ENCODE data around the gene TSC22D1. TPM values are rescaled to one million over a fixed set of nuclear protein-coding genes. Genes with fewer than 3 reads are reported as not detected.

Gene TSC22D1
- total and polyA plus RNA-seq, 2 of the 4 experiments (the other 2 are of a cell fraction): 30.8 to 42.2 TPM

DNA sequence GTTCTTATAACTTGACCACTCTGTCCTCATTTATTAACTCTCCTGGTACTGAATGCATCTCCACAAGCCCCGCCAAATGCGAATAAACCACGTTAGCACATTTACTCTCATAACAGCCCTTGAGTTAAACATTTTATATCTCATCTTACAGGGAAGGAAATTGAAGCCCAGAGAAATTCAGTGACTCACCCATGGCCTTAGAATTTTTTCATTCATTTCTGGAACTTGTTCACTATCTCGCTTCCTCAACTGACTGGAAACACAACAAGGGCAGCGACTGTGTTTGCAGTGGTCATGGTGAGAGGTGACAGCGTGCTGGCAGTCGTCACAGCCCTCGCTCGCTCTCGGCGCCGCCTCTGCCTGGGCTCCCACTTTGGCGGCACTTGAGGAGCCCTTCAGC lies 163.0 kb downstream of the TSC22D1 start:
- H3K9ac ChIP-seq (ENCODE audit: low read depth, low read length): no peak overlapping the region
- H2AFZ ChIP-seq (replicated peaks; ENCODE audit: low read length, poor library complexity): no peak overlapping the region
- no peak overlapping the region for H2BK15ac ChIP-seq (ENCODE audit: low read depth, low read length)
- no peak overlapping the region for H4K91ac ChIP-seq (ENCODE audit: insufficient read depth, low read depth, low read length)
- BruUV-seq (replicated peaks): no TSS peak
- no peaks in the 10 kb centered on the region for H3K9me1 ChIP-seq (ENCODE audit: insufficient read depth, low read length)
- no peaks in the 10 kb centered on the region for H3K36me3 ChIP-seq (ENCODE audit: control insufficient read depth, insufficient read depth, low read length)
- peaks cover 5% of the 10 kb centered on the region for H3K27me3 ChIP-seq (ENCODE audit: control insufficient read depth, insufficient read depth, low read length)
- in situ Hi-C loops (cut with MboI; ENCODE audit: low sequenced_read_pairs): no loop called here
- no peak overlapping the region for H2BK120ac ChIP-seq (ENCODE audit: low read depth, low read length)
- H2AK9ac ChIP-seq (replicated peaks; ENCODE audit: low read depth, low read length, poor library complexity): no peak overlapping the region
- H4K20me1 ChIP-seq (ENCODE audit: insufficient read depth, low read length): no peaks in the 10 kb centered on the region
- no peak overlapping the region for H4K8ac ChIP-seq (ENCODE audit: low read depth in 2 of 2, low read length in 2 of 2)
- no peak overlapping the region for H3K4me2 ChIP-seq (ENCODE audit: low read depth, low read length)
- whole genome bisulfite sequencing, 2 experiments (ENCODE audit: extremely low coverage in 2 of 2, insufficient read length in 1 of 2): 77% methylated on average over 3 of the region's 13 CpGs; no CpG with 5 or more reads in 1 of the 2 experiments
- no peak overlapping the region for H2BK5ac ChIP-seq (ENCODE audit: low read depth, low read length, poor library complexity, severe bottlenecking)
- no peak overlapping the region for H3K18ac ChIP-seq (ENCODE audit: low read depth, low read length)
- dilution Hi-C loops (cut with HindIII; ENCODE audit: low sequenced_read_pairs, unreplicated experiment): no loop called here
- no peak overlapping the region for H3K23ac ChIP-seq (ENCODE audit: low read depth, low read length)
- H3K4me3 ChIP-seq (ENCODE audit: insufficient read depth, low read depth, low read length): no peak overlapping the region
- no peak overlapping the region for H3K4ac ChIP-seq (ENCODE audit: low read depth, low read length)
- H3K9me3 ChIP-seq (ENCODE audit: control insufficient read depth, insufficient read depth, low read length): no peaks in the 10 kb centered on the region; the same call in 1 of the 2 replicates
- no peak overlapping the region for H3K27ac ChIP-seq (ENCODE audit: insufficient read depth, low read length)
- ATAC-seq (ENCODE audit: low read depth): peak; percentile 61
- intact Hi-C loops (cut with micrococcal nuclease): no loop called here
- no peak overlapping the region for H2BK20ac ChIP-seq (ENCODE audit: low read depth, low read length)
- no peak overlapping the region for H3K56ac ChIP-seq (ENCODE audit: extremely low read depth, insufficient read depth, low read length)
- H3K4me1 ChIP-seq (ENCODE audit: control insufficient read depth, insufficient read depth, low read length): peaks cover 7% of the 10 kb centered on the region
- H4K5ac ChIP-seq (ENCODE audit: low read depth, low read length): no peak overlapping the region
- no peak overlapping the region for H3K14ac ChIP-seq (replicated peaks; ENCODE audit: low read depth, low read length)
- peak; percentile 53 for DNase-seq
- TF ChIP-seq BHLHE40 (IDR thresholded peaks at IDR 0.05; ENCODE audit: low read depth, low read length) (no peak), FOS (IDR thresholded peaks at IDR 0.05; ENCODE audit: low read depth, low read length) (no peak), USF2 (IDR thresholded peaks at IDR 0.05; ENCODE audit: low read depth, low read length) (no peak), MAFK (IDR thresholded peaks at IDR 0.05; ENCODE audit: low read depth, low read length) (no peak), MAZ (IDR thresholded peaks at IDR 0.05; ENCODE audit: borderline replicate concordance, low read depth, low read length) (no peak), SMC3 (IDR thresholded peaks at IDR 0.05; ENCODE audit: low read depth, low read length) (no peak), MXI1 (IDR thresholded peaks at IDR 0.05; ENCODE audit: borderline replicate concordance, low read depth, low read length) (no peak), RCOR1 (IDR thresholded peaks at IDR 0.05; ENCODE audit: insufficient replicate concordance, low read length) (no peak), NFE2L2 (IDR thresholded peaks at IDR 0.05; ENCODE audit: low read depth, low read length) (no peak), ELK1 (IDR thresholded peaks at IDR 0.05; ENCODE audit: borderline replicate concordance, low read depth, low read length) (no peak), CTCF (conservative IDR thresholded peaks at IDR 0.05; ENCODE audit: low read depth, low read length) (no peak)
- H2AK5ac ChIP-seq (ENCODE audit: low read depth, low read length): no peak overlapping the region
- CTCF ChIA-PET: no interaction called here
- POLR2A ChIA-PET (ENCODE audit: unreplicated experiment): no interaction called here
- H3K79me1 ChIP-seq (ENCODE audit: low read depth in 1 of 2, low read length in 2 of 2): no peaks in the 10 kb centered on the region

All from IMR-90 (cell line).